Natural killer cell (primary cell): ENCODE data around the gene PGS1. TPM values are rescaled to one million over a fixed set of nuclear protein-coding genes. Genes with fewer than 3 reads are reported as not detected.

ENCODE experiments used
- ATAC-seq, 3 donors: fragments of 150-1000 bp in 2 of 3; fragments of 200-7000 bp in 1 of 3; cut with Tn5 transposase; 1 replicate in 1 of 3; 2 replicates in 2 of 3; pipeline ENCODE4 v1.10.0; 2021; ENCODE audit warnings: mild to moderate bottlenecking in 2 of 3, moderate library complexity in 2 of 3
- DNase-seq, 2 donors: peaks; one replicate each; pipeline versions ENCODE4 v3.0.0 to v3.0.0-alpha.2; 2013 to 2021; ENCODE audit warnings: mixed read lengths in 1 of 2
- H3K27ac ChIP-seq: one replicate; pipeline ENCODE4 v1.5.1; 2013; ENCODE audit warnings: mild to moderate bottlenecking, low read length
- H3K27me3 ChIP-seq: one replicate; pipeline ENCODE4 v1.6.1; 2013; ENCODE audit warnings: low read length; ENCODE audit not compliant: control insufficient read depth, insufficient read depth
- H3K36me3 ChIP-seq: one replicate; pipeline ENCODE4 v1.6.1; 2013; ENCODE audit warnings: low read length; ENCODE audit not compliant: control insufficient read depth, insufficient read depth
- H3K4me1 ChIP-seq: one replicate; pipeline ENCODE4 v1.6.1; 2013; ENCODE audit warnings: low read length; ENCODE audit not compliant: control insufficient read depth, insufficient read depth
- H3K4me3 ChIP-seq: one replicate; pipeline ENCODE4 v1.5.1; 2013; ENCODE audit warnings: low read length
- H3K9me3 ChIP-seq: one replicate; pipeline ENCODE4 v1.6.1; 2013; ENCODE audit warnings: low read length; ENCODE audit not compliant: control insufficient read depth, insufficient read depth
- H3K27ac Mint-ChIP-seq, 2 donors: one replicate each; pipeline ENCODE4 v1.8.0; 2022; ENCODE audit warnings: mild to moderate bottlenecking in 2 of 2, mixed read lengths in 2 of 2, moderate library complexity in 1 of 2
- H3K27me3 Mint-ChIP-seq, 2 donors: one replicate each; pipeline ENCODE4 v1.8.0; 2022; ENCODE audit warnings: low read depth in 2 of 2, mixed read lengths in 2 of 2
- H3K36me3 Mint-ChIP-seq: one replicate; pipeline ENCODE4 v1.8.0; 2022; ENCODE audit warnings: mixed read lengths
- H3K4me1 Mint-ChIP-seq, 2 donors: one replicate each; pipeline ENCODE4 v1.8.0; 2022; ENCODE audit warnings: mixed read lengths in 2 of 2
- H3K4me3 Mint-ChIP-seq: one replicate; pipeline ENCODE4 v1.8.0; 2022; ENCODE audit warnings: mild to moderate bottlenecking, moderate library complexity, mixed read lengths
- H3K9me3 Mint-ChIP-seq, 2 donors: one replicate each; pipeline ENCODE4 v1.8.0; 2022; ENCODE audit warnings: mixed read lengths in 2 of 2
- WGBS: methylation state at CpG from one replicate; pipeline ENCODE4 v1.1.7; 2013; ENCODE audit warnings: missing lambda C conversion rate; ENCODE audit not compliant: insufficient coverage; 5-methylcytosine and 5-hydroxymethylcytosine counted together
- intact Hi-C: fragments of 100-400 bp; cut with micrococcal nuclease; formaldehyde crosslinking; loops from one replicate; pipeline ENCODE4 v1.14.2; 2022
- total RNA-seq, 4 donors: library from RNA; stranded (reverse); fragments of 120-200 nt in 1 of 4; gene quantifications; one replicate each; pipeline versions ENCODE4 v1.2.3 to v1.2.4, GENCODE V29; 2013 to 2022
- TF ChIP-seq, protein P1 (sequence below): fragments of 200-600 bp; IDR thresholded peaks from one replicate; pipeline ENCODE4 v1.8.0; 2022; ENCODE audit warnings: antibody characterized with exemption

The PGS1 gene
- total RNA-seq, 3 donors from 2014 or later (not counting 1 experiment from before 2014, with no cell fraction given): 47.9 to 53.6 (median 48.3) TPM

DNA sequence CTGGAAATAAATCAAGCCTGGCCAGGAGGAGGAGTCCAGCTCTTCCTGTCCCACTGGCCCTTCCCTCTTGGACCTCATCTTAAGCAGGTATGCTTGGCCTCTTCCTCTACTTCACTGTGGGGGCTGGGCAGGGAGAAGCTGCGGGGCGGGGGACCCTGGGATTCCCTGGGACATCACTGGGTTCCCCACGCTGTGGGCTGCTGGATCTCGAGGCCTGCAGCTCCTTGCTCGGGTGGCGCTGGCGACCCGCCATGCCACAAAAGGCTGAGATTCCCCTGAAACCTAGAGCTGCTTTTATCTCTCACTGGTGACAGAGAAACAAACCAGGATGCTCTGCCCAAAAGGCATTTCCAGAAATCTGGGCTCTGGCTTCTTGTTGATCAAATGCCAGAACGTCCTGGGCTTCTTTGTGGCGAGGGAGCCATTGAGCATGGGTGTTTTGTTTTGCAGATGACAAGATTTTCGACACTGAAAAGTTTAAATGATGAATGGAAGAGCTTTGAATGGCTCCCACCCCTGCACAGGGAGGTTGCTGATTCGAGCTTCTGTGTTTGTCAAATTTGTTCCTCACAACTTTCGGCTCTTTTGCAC, 8.6 kb upstream of the PGS1 start:
- peaks cover 2 to 4% of the 10 kb centered on the region in 2 donors for H3K4me1 Mint-ChIP-seq
- H3K36me3 Mint-ChIP-seq: no peaks in the 10 kb centered on the region
- no peak overlapping the region for H3K27ac ChIP-seq
- DNase-seq (no peak), ATAC-seq (no peak)
- H3K4me3 ChIP-seq: no peak overlapping the region
- no peaks in the 10 kb centered on the region for H3K36me3 ChIP-seq
- 75% methylated on average over 13 of the region's 13 CpGs for WGBS
- H3K9me3 ChIP-seq: no peaks in the 10 kb centered on the region
- no peaks in the 10 kb centered on the region for H3K27me3 ChIP-seq
- intact Hi-C loops: no loop called here
- TF ChIP-seq, protein P1, sequence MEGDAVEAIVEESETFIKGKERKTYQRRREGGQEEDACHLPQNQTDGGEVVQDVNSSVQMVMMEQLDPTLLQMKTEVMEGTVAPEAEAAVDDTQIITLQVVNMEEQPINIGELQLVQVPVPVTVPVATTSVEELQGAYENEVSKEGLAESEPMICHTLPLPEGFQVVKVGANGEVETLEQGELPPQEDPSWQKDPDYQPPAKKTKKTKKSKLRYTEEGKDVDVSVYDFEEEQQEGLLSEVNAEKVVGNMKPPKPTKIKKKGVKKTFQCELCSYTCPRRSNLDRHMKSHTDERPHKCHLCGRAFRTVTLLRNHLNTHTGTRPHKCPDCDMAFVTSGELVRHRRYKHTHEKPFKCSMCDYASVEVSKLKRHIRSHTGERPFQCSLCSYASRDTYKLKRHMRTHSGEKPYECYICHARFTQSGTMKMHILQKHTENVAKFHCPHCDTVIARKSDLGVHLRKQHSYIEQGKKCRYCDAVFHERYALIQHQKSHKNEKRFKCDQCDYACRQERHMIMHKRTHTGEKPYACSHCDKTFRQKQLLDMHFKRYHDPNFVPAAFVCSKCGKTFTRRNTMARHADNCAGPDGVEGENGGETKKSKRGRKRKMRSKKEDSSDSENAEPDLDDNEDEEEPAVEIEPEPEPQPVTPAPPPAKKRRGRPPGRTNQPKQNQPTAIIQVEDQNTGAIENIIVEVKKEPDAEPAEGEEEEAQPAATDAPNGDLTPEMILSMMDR: no peak
- no peak overlapping the region for H3K4me3 Mint-ChIP-seq
- no peaks in the 10 kb centered on the region for H3K9me3 Mint-ChIP-seq
- H3K4me1 ChIP-seq: peaks cover 8% of the 10 kb centered on the region
- H3K27ac Mint-ChIP-seq: no peak overlapping the region
- H3K27me3 Mint-ChIP-seq: no peaks in the 10 kb centered on the region

DNA sequence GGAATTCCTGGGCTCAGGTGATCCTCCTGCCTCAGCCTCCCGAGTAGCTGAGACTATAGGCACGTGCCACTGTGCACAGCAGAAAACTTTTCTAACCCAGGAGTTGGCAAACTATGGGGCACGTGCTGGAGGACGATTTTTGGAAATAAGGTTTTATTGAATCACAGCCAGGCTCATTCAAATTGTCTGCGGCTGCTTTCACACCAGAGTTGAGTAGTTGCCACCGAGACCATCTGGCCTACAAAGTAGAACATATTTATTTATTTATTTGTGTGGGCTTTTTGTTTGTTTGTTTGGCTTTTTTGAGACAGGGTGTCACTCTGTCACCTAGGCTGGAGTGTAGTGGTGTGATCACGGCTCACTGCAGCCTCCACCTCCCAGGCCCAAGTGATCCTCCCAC, 7.4 kb upstream of the PGS1 start:
- H3K36me3 ChIP-seq: no peaks in the 10 kb centered on the region
- intact Hi-C loops: no loop called here
- WGBS: 82% methylated on average over 6 of the region's 7 CpGs
- TF ChIP-seq, protein P1: no peak
- no peak overlapping the region for H3K4me3 ChIP-seq
- no peaks in the 10 kb centered on the region for H3K4me1 ChIP-seq
- ATAC-seq (no peak), DNase-seq (no peak)
- Mint-ChIP-seq H3K9me3 (no peaks in the 10 kb centered on the region), H3K4me3 (no peak overlapping the region), H3K4me1 (no peaks in the 10 kb centered on the region), H3K27ac (no peak overlapping the region), H3K27me3 (no peaks in the 10 kb centered on the region), H3K36me3 (no peaks in the 10 kb centered on the region)
- no peaks in the 10 kb centered on the region for H3K27me3 ChIP-seq
- no peak overlapping the region for H3K27ac ChIP-seq
- no peaks in the 10 kb centered on the region for H3K9me3 ChIP-seq

DNA sequence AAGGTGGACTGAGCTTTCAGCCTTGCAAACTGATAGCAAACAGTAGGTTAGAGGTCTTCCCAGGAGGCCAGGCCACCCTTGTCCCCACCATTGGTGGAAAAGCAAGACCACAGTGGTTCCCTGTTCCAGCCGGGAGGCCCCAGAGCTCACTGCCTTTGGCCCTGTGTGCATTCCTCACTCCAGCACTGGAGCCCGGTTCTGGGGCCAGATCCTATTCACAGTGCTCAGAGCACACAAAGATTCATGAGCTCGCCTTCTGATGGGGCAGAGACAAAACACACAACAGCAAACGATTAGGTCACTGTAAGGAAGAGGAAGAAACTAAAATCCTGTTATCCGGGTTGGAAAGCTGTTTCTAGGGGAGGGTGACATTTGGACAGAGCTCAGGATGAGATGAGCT, 5.6 kb upstream of the PGS1 start:
- WGBS: 88% methylated on average over 5 of the region's 5 CpGs
- Mint-ChIP-seq H3K27ac (no peak overlapping the region), H3K36me3 (no peaks in the 10 kb centered on the region), H3K27me3 (no peaks in the 10 kb centered on the region), H3K4me3 (no peak overlapping the region), H3K4me1 (no peaks in the 10 kb centered on the region), H3K9me3 (no peaks in the 10 kb centered on the region)
- no peak overlapping the region for H3K4me3 ChIP-seq
- no peak for ATAC-seq
- no peaks in the 10 kb centered on the region for H3K27me3 ChIP-seq
- peaks cover 4% of the 10 kb centered on the region for H3K4me1 ChIP-seq
- no peak overlapping the region for H3K27ac ChIP-seq
- DNase-seq: no peak
- no peaks in the 10 kb centered on the region for H3K36me3 ChIP-seq
- intact Hi-C loops: no loop called here
- TF ChIP-seq, protein P1: no peak
- no peaks in the 10 kb centered on the region for H3K9me3 ChIP-seq

DNA sequence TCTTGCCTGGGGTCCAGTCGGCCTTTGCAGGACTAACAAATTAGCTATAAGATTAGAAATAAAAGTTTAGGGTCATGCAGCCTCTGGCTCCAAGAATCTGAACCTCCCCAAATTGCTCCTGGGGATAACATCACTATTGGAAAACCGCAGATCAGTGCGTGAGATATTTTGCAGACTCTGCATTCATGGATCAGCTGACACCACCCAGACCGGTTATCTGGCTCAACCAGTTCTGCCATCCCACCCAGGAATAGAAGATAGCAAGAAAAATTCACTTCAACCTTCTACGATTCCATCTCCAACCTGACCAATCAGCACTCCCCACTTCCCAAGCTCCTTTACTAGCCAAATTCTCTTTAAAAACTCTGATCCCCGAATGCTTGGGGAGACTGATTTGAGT, 4.3 kb upstream of the PGS1 start:
- no peaks in the 10 kb centered on the region for H3K9me3 ChIP-seq
- peaks cover 5% of the 10 kb centered on the region in 2 donors for H3K4me1 Mint-ChIP-seq
- TF ChIP-seq, protein P1: no peak
- H3K36me3 ChIP-seq: no peaks in the 10 kb centered on the region
- no peak for DNase-seq
- intact Hi-C loops: no loop called here
- H3K27me3 ChIP-seq: no peaks in the 10 kb centered on the region
- no peaks in the 10 kb centered on the region for H3K36me3 Mint-ChIP-seq
- no peaks in the 10 kb centered on the region for H3K9me3 Mint-ChIP-seq
- no peak overlapping the region for H3K4me3 Mint-ChIP-seq
- 70% methylated on average over 6 of the region's 6 CpGs for WGBS
- H3K4me3 ChIP-seq: no peak overlapping the region
- no peaks in the 10 kb centered on the region for H3K27me3 Mint-ChIP-seq
- no peak for ATAC-seq
- H3K27ac ChIP-seq: no peak overlapping the region
- H3K4me1 ChIP-seq: peaks cover 13% of the 10 kb centered on the region
- H3K27ac Mint-ChIP-seq: no peak overlapping the region
